Tibial nerve (tissue), 4 donors: Measurements from ENCODE around the gene GAN. TPM values are rescaled to one million over a fixed set of nuclear protein-coding genes. Genes with fewer than 3 reads are reported as not detected.

Experiments used
- DNase-seq, 2 donors: peaks; one replicate each; pipeline ENCODE4 v3.0.0-alpha.2; 2019; ENCODE audit warnings: low spot score in 2 of 2
- H3K27ac ChIP-seq, 4 donors: fragments of 200-600 bp; sonication (generic) in 3 of 4; one replicate each; pipeline ENCODE4 v1.5.1; 2017 to 2019; ENCODE audit warnings: mild to moderate bottlenecking in 1 of 4
- H3K27me3 ChIP-seq, 2 donors: fragments of 200-600 bp; sonication (generic) in 1 of 2; one replicate each; pipeline versions ENCODE4 v1.5.1 to v1.6.0; 2017 to 2019
- H3K36me3 ChIP-seq, 3 donors: fragments of 200-600 bp; sonication (generic); one replicate each; pipeline ENCODE4 v1.5.1; 2018 to 2019
- H3K4me1 ChIP-seq, 4 donors: fragments of 200-600 bp; sonication (generic) in 3 of 4; one replicate each; pipeline ENCODE4 v1.5.1; 2017 to 2019
- H3K4me3 ChIP-seq, 4 donors: fragments of 200-600 bp; sonication (generic) in 3 of 4; one replicate each; pipeline ENCODE4 v1.5.1; 2017 to 2019; ENCODE audit warnings: mild to moderate bottlenecking in 1 of 4, moderate library complexity in 1 of 4
- H3K9me3 ChIP-seq, 4 donors: fragments of 200-600 bp; sonication (generic) in 3 of 4; one replicate each; pipeline ENCODE4 v1.5.1; 2017 to 2019
- EP300 ChIP-seq, 2 donors: sonication (generic); formaldehyde crosslinking; IDR thresholded peaks; one replicate each; pipeline ENCODE4 v1.6.1; 2017; ENCODE audit warnings: antibody characterized with exemption in 2 of 2, mild to moderate bottlenecking in 1 of 2
- POLR2A ChIP-seq, 2 donors: fragments of 450-650 bp; IDR thresholded peaks; one replicate each; pipeline ENCODE4 v1.6.1; 2017; ENCODE audit warnings: antibody characterized with exemption in 2 of 2, mild to moderate bottlenecking in 2 of 2, moderate library complexity in 2 of 2
- WGBS, 2 donors: methylation state at CpG; one replicate each; pipeline ENCODE4 v1.1.5; 2018; 5-methylcytosine and 5-hydroxymethylcytosine counted together
- total RNA-seq, 4 donors: library from RNA; depleted of rRNA; stranded (reverse); fragments of >200 nt; gene quantifications; one replicate each; pipeline ENCODE4 v1.1.0, GENCODE V29; 2016
- TF ChIP-seq, protein P1 (sequence below), 5 experiments: fragments of 200-600 bp in 3 of 5; fragments of 450-650 bp in 2 of 5; sonication (generic) in 3 of 5; IDR thresholded peaks; one replicate each; pipeline ENCODE4 v1.5.1; 2016 to 2019; ENCODE audit warnings: antibody characterized with exemption in 5 of 5, mild to moderate bottlenecking in 3 of 5, moderate library complexity in 2 of 5

Gene GAN
- total RNA-seq, 4 donors from 2014 or later = 9.0 to 9.3 (median 9.1) TPM

DNA sequence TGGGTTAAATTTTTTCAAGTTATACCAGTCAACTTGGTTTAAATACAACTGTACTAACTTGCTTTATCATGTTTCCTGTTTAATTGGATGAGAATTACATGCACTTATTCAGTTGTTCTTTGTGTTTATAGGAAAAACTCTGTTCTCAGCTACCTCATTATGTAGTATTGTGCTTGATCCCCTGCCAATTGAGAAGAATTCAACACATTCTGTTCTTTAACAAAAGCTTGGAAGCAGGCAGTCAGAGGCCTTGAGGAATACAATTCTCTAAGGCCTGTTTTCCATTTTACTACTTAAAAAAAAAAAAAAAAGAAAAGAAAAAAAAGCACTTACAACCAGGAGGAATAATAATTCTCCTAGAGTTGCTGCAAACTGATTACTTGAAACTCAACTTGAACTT is 69.2 kb downstream of the GAN start:
- Histone ChIP-seq H3K36me3 (peaks cover 0 to 16% (median 0%) of the 10 kb centered on the region in 3 donors), H3K27ac (peak overlapping the region in 3 of 4 donors; percentile 23 to 82 (median 71)), H3K27me3 (no peaks in the 10 kb centered on the region), H3K4me1 (peaks cover 0 to 36% (median 7%) of the 10 kb centered on the region in 4 donors), H3K9me3 (no peaks in the 10 kb centered on the region), H3K4me3 (no peak overlapping the region)
- no peak for DNase-seq
- peak; percentile 37 to 48 for TF ChIP-seq EP300 (IDR thresholded peaks at IDR 0.05)
- TF ChIP-seq POLR2A (IDR thresholded peaks at IDR 0.05) = no peak
- TF ChIP-seq, protein P1, sequence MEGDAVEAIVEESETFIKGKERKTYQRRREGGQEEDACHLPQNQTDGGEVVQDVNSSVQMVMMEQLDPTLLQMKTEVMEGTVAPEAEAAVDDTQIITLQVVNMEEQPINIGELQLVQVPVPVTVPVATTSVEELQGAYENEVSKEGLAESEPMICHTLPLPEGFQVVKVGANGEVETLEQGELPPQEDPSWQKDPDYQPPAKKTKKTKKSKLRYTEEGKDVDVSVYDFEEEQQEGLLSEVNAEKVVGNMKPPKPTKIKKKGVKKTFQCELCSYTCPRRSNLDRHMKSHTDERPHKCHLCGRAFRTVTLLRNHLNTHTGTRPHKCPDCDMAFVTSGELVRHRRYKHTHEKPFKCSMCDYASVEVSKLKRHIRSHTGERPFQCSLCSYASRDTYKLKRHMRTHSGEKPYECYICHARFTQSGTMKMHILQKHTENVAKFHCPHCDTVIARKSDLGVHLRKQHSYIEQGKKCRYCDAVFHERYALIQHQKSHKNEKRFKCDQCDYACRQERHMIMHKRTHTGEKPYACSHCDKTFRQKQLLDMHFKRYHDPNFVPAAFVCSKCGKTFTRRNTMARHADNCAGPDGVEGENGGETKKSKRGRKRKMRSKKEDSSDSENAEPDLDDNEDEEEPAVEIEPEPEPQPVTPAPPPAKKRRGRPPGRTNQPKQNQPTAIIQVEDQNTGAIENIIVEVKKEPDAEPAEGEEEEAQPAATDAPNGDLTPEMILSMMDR (IDR thresholded peaks at IDR 0.05) = no peak

DNA sequence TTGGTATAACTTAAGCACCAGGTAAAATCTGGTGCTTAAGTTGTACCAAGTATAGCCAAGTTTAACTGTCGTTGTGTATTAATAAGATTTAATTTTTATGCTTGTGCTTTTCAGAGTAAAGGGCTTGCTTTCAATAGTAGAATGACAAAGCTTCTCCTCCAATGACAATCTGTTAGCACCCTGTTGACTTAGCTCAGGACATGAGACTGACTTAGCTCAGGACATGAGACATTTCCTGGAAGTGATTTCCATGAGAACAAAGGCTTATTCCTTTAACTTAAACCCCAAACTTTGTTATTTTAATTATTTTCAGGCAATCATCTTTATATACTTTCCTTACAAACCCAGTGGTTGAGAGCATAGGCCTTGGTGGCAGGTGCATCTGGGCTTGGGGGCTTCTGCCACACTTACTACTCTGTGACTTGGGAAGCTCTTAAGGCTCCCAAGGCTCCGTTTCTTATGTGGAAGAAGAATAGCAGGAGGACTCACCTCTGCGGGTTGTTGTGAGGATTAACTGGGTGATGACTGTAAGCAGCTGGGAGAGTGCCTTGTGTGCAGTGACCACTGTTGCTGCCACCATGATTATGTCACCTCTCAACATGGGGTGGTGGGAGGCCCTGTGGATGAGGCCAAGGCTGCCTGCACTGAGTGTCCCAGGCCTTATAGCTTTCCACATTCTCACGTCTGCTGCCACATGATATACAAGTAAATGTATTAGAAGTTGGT is 70.4 kb downstream of the GAN start:
- TF ChIP-seq EP300 (IDR thresholded peaks at IDR 0.05) (no peak), POLR2A (IDR thresholded peaks at IDR 0.05) (no peak)
- TF ChIP-seq, protein P1 (IDR thresholded peaks at IDR 0.05) = no peak
- 94 to 96% methylated on average over 4 of the region's 4 CpGs for WGBS, 2 donors
- Histone ChIP-seq H3K36me3 (peaks cover 0 to 26% (median 0%) of the 10 kb centered on the region in 3 donors), H3K27ac (peak overlapping the region; percentile 41 to 82 (median 58)), H3K27me3 (no peaks in the 10 kb centered on the region), H3K4me1 (peaks cover 0 to 36% (median 7%) of the 10 kb centered on the region in 4 donors), H3K4me3 (no peak overlapping the region), H3K9me3 (no peaks in the 10 kb centered on the region)
- no peak for DNase-seq

- H3K4me3 ChIP-seq = no peak overlapping the region
- 96 to 97% methylated on average over 11 to 14 of the region's 14 CpGs for WGBS, 2 donors
Observed at GRCh38 chr16:81388357-81388756, 73.6 kb downstream of the GAN start.

GRCh38 chr16:81390840-81391239 is 76.1 kb downstream of the GAN start:
- TF ChIP-seq, protein P1 (IDR thresholded peaks at IDR 0.05) = no peak
- TF ChIP-seq EP300 (IDR thresholded peaks at IDR 0.05) = no peak
- no peak for TF ChIP-seq POLR2A (IDR thresholded peaks at IDR 0.05)
- Histone ChIP-seq H3K36me3 (peaks cover 0 to 36% (median 0%) of the 10 kb centered on the region in 3 donors), H3K9me3 (no peaks in the 10 kb centered on the region), H3K4me3 (no peak overlapping the region), H3K27me3 (no peaks in the 10 kb centered on the region), H3K4me1 (peaks cover 0 to under 1% (median 0%) of the 10 kb centered on the region in 4 donors), H3K27ac (no peak overlapping the region)
- 87 to 88% methylated on average over 10 of the region's 10 CpGs for WGBS, 2 donors
- no peak for DNase-seq

More at GRCh38 chr16:81388357-81388756, 73.6 kb downstream of the GAN start:
- DNase-seq = no peak
- H3K27me3 ChIP-seq = no peaks in the 10 kb centered on the region
- peaks cover 0 to 36% (median 0%) of the 10 kb centered on the region in 3 donors for H3K36me3 ChIP-seq
- H3K27ac ChIP-seq = no peak overlapping the region
- no peaks in the 10 kb centered on the region for H3K9me3 ChIP-seq
- peaks cover 0 to 25% (median 7%) of the 10 kb centered on the region in 4 donors for H3K4me1 ChIP-seq
- TF ChIP-seq POLR2A (IDR thresholded peaks at IDR 0.05) (no peak), EP300 (IDR thresholded peaks at IDR 0.05) (no peak)
- TF ChIP-seq, protein P1 (IDR thresholded peaks at IDR 0.05) = no peak

GRCh38 chr16:81392011-81392410 is 77.2 kb downstream of the GAN start:
- no peak for DNase-seq
- Histone ChIP-seq H3K27me3 (no peaks in the 10 kb centered on the region), H3K27ac (no peak overlapping the region), H3K4me3 (no peak overlapping the region), H3K36me3 (peaks cover 0 to 31% (median 0%) of the 10 kb centered on the region in 3 donors), H3K9me3 (no peaks in the 10 kb centered on the region), H3K4me1 (no peaks in the 10 kb centered on the region)
- TF ChIP-seq POLR2A (IDR thresholded peaks at IDR 0.05) (no peak), EP300 (IDR thresholded peaks at IDR 0.05) (no peak)
- TF ChIP-seq, protein P1 (IDR thresholded peaks at IDR 0.05) = no peak
- WGBS, 2 donors = 93 to 97% methylated on average over 6 of the region's 6 CpGs
